Spleen (tissue), 11 donors: ENCODE data around the gene ACOT2. TPM values are rescaled to one million over a fixed set of nuclear protein-coding genes. Genes with fewer than 3 reads are reported as not detected.
"Not testable (repeated sequence)": the region's sequence is repeated elsewhere in the genome, so short reads cannot be mapped to it uniquely, and the experiment has no call there.

ENCODE experiments used
- DNase-seq: peaks from one replicate; pipeline ENCODE4 v3.0.0-alpha.2; 2020
- H3K27ac ChIP-seq, 8 donors: fragments of 200-600 bp; sonication (generic) in 7 of 8; 1 replicate in 4 of 8; 2 replicates in 4 of 8; pipeline versions ENCODE4 v1.5.0 to v1.8.0; 2016 to 2021; ENCODE audit warnings: inconsistent platforms in 4 of 8, mild to moderate bottlenecking in 4 of 8, moderate library complexity in 1 of 8
- H3K27me3 ChIP-seq, 7 donors: fragments of 200-600 bp; sonication (generic) in 6 of 7; replicated peaks in 1 of 7; 1 replicate in 4 of 7; 2 replicates in 3 of 7; pipeline versions ENCODE4 v1.5.0 to v1.8.0; 2016 to 2021; ENCODE audit warnings: inconsistent platforms in 3 of 7, mild to moderate bottlenecking in 1 of 7
- H3K36me3 ChIP-seq, 6 donors: fragments of 200-600 bp; sonication (generic) in 5 of 6; 1 replicate in 4 of 6; 2 replicates in 2 of 6; pipeline versions ENCODE4 v1.5.0 to v1.8.0; 2016 to 2021; ENCODE audit warnings: inconsistent platforms in 2 of 6
- H3K4me1 ChIP-seq, 6 donors: fragments of 200-600 bp; sonication (generic) in 5 of 6; 1 replicate in 3 of 6; 2 replicates in 3 of 6; pipeline versions ENCODE4 v1.5.0 to v1.8.0; 2016 to 2021; ENCODE audit warnings: inconsistent platforms in 3 of 6
- H3K4me3 ChIP-seq, 8 donors: fragments of 200-600 bp; sonication (generic) in 7 of 8; 1 replicate in 4 of 8; 2 replicates in 4 of 8; pipeline versions ENCODE4 v1.5.0 to v1.8.0; 2016 to 2021; ENCODE audit warnings: inconsistent platforms in 4 of 8, mild to moderate bottlenecking in 4 of 8, moderate library complexity in 2 of 8
- H3K9me3 ChIP-seq, 8 donors: fragments of 200-600 bp; sonication (generic) in 7 of 8; 1 replicate in 4 of 8; 2 replicates in 4 of 8; pipeline versions ENCODE4 v1.5.0 to v1.8.0; 2016 to 2021; ENCODE audit warnings: inconsistent platforms in 4 of 8
- POLR2A ChIP-seq, 3 donors: fragments of 450-650 bp; IDR thresholded peaks; one replicate each; pipeline ENCODE4 v1.5.1; 2017; ENCODE audit warnings: antibody characterized with exemption in 3 of 3, mild to moderate bottlenecking in 1 of 3
- POLR2AphosphoS5 ChIP-seq, 3 donors: sonication (generic); formaldehyde crosslinking; IDR thresholded peaks; one replicate each; pipeline ENCODE4 v1.5.1; 2017; ENCODE audit warnings: antibody characterized with exemption in 3 of 3
- WGBS, 5 donors: extraction: QIAGEN DNeasy Blood & Tissue Kit in 3 of 5; methylation state at CpG; one replicate each; pipeline versions ENCODE4 v1.1.5 to v1.1.7; 2013 to 2018; 5-methylcytosine and 5-hydroxymethylcytosine counted together
- intact Hi-C: fragments of 100-400 bp; cut with DNase I; formaldehyde crosslinking; loops from one replicate; pipeline ENCODE4 v1.15.0; 2023; ENCODE audit warnings: low total_unique reads
- polyA plus RNA-seq, 3 donors: library from polyadenylated mRNA; stranded (reverse); fragments of 200-250 nt; gene quantifications; one replicate each; pipeline ENCODE4 v1.2.1, GENCODE V29; 2013
- total RNA-seq, 7 donors: library from RNA; depleted of rRNA in 3 of 7; stranded (reverse); fragments of >200 nt in 3 of 7; fragmentation: NEBNext Ultra II Directional in 4 of 7; extraction: Animal tissue kit (Norgen Biotek cat#: 25700) in 4 of 7; gene quantifications; one replicate each; pipeline versions ENCODE4 v1.1.0 to v1.2.1, GENCODE V29; 2016 to 2021
- TF ChIP-seq, protein P1 (sequence below), 11 experiments: fragments of 200-600 bp in 7 of 11; fragments of 450-650 bp in 4 of 11; sonication (generic) in 4 of 11; IDR thresholded peaks in 8 of 11; conservative IDR thresholded peaks in 3 of 11; 1 replicate in 7 of 11; 2 replicates in 4 of 11; pipeline versions ENCODE4 v1.4.0 to v1.8.0; 2016 to 2021; ENCODE audit warnings: antibody characterized with exemption in 11 of 11, inconsistent platforms in 4 of 11, mild to moderate bottlenecking in 1 of 11
- donor health status: healthy with polysubstance abuse.
- donor health status: DM: no; HTN: no; CAD: no; lungs with moderate emphysema.
- donor health status: DM: no; HTN: no; CAD: no.
- donor health status: Bipolar disorder and iron deficiency.
- donor health status: healthy.
- donor health status: DM: no; HTN: no; CAD: no.
- donor health status: DM: yes; HTN: yes; CAD: no.

ACOT2 gene
- total and polyA plus RNA-seq, 10 donors, result 7.3 to 27.6 (median 15.8) TPM

DNA sequence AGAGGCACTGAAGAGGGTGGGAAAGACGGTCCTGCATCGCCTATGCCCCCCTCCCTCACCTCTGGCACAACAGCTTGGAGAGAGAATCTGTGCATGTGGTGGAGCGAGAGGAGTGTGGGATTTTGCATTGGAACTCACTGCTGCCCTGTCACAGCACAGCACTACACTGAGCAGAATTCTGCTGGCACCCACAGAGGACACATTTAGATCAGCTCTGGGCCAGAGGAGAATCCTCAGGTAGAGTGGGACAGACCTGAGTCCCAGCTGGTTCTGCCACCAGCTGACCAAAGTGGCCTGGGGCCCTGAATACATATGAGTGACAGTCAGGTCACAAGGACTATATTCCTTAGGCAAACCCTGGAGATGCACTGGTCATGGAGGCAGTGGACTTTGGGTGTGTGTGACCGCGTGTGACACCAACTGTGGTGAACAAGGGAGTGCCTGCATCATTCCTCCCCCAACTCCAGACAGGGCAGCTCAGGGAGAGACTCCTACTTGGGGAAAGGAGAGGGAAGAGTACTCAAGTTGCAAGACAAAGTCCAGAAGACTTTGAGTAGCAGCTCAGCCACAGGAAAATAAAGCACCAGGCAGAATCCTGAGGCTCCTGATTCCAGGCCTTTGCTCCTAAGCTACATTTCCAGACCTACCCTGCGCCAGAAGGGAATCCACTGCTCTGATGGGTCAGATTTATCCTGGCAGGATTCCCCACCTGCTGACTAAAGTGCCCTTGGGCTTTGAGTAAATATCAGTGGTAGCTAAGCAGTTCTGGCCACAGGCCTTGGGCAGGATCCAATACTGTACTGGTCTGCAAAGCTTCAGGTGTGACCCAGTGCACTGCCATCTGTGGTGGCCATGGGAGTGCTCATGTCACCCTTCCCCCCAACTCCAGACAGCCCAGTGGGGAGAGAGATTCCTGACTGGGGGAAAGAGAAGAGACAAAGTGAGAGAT lies 42.7 kb upstream of the ACOT2 start:
- no peak for DNase-seq
- no peaks in the 10 kb centered on the region for H3K4me1 ChIP-seq
- H3K36me3 ChIP-seq, result peaks cover 0 to 8% (median 0%) of the 10 kb centered on the region in 6 donors
- no peak overlapping the region for H3K4me3 ChIP-seq
- WGBS, 5 donors, result 82 to 96% (median 91%) methylated on average over 6 of the region's 6 CpGs
- intact Hi-C loops, result no loop called here
- no peak overlapping the region for H3K27ac ChIP-seq
- H3K9me3 ChIP-seq, result peaks cover 0 to 4% (median 0%) of the 10 kb centered on the region in 8 donors
- no peaks in the 10 kb centered on the region for H3K27me3 ChIP-seq
- TF ChIP-seq, protein P1, sequence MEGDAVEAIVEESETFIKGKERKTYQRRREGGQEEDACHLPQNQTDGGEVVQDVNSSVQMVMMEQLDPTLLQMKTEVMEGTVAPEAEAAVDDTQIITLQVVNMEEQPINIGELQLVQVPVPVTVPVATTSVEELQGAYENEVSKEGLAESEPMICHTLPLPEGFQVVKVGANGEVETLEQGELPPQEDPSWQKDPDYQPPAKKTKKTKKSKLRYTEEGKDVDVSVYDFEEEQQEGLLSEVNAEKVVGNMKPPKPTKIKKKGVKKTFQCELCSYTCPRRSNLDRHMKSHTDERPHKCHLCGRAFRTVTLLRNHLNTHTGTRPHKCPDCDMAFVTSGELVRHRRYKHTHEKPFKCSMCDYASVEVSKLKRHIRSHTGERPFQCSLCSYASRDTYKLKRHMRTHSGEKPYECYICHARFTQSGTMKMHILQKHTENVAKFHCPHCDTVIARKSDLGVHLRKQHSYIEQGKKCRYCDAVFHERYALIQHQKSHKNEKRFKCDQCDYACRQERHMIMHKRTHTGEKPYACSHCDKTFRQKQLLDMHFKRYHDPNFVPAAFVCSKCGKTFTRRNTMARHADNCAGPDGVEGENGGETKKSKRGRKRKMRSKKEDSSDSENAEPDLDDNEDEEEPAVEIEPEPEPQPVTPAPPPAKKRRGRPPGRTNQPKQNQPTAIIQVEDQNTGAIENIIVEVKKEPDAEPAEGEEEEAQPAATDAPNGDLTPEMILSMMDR (IDR thresholded peaks at IDR 0.05 in 8 of 11, conservative IDR thresholded peaks at IDR 0.05 in 3 of 11), result no peak
- no peak for TF ChIP-seq POLR2AphosphoS5 (IDR thresholded peaks at IDR 0.05)
- no peak for TF ChIP-seq POLR2A (IDR thresholded peaks at IDR 0.05)

DNA sequence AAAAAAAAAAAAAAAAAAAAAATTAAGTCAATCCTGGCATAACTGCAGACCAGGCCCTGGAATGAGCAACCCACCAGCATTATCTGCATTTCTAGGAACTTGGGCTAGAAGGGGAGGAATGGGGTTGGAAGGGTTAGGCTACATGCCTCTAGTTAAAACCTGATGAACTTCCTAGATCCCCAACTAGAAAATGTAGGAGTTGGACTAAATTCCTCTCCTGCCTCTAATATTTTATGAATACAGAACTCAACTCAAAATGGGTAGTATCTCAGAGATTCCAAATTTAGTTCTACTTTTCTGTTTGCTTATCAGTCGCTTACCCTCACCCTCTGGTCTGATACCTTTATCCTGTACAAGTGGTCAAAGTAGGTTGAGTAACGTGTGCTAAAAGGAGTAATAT lies 39.7 kb upstream of the ACOT2 start:
- H3K4me3 ChIP-seq, intact Hi-C loops, H3K36me3 ChIP-seq, H3K9me3 ChIP-seq, H3K27me3 ChIP-seq, H3K4me1 ChIP-seq, DNase-seq, H3K27ac ChIP-seq: not testable (repeated sequence)
- 73 to 91% (median 86%) methylated on average over 2 of the region's 2 CpGs for WGBS, 5 donors

DNA sequence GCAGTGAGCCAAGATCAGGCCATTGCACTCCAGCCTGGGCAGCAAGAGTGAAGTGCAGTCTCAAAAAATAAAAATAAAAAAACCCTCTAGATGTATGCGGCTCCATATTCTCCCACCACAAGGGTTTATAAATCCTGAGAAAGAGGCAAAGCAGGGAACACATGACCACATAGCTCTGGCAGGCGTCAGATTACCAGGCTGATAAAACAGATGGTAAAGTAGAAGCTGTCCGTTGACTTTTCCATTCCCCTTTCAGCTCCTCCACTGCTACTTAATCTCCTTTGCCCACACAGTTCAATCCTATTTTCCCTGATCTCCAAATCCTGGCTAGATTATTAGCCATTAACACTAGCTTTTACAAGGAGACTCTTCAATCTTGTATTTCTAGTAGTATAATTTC lies 37.0 kb upstream of the ACOT2 start:
- 69 to 92% (median 78%) methylated on average over 3 of the region's 3 CpGs; no CpG with 5 or more reads in 2 of the 5 donors for WGBS, 5 donors

DNA sequence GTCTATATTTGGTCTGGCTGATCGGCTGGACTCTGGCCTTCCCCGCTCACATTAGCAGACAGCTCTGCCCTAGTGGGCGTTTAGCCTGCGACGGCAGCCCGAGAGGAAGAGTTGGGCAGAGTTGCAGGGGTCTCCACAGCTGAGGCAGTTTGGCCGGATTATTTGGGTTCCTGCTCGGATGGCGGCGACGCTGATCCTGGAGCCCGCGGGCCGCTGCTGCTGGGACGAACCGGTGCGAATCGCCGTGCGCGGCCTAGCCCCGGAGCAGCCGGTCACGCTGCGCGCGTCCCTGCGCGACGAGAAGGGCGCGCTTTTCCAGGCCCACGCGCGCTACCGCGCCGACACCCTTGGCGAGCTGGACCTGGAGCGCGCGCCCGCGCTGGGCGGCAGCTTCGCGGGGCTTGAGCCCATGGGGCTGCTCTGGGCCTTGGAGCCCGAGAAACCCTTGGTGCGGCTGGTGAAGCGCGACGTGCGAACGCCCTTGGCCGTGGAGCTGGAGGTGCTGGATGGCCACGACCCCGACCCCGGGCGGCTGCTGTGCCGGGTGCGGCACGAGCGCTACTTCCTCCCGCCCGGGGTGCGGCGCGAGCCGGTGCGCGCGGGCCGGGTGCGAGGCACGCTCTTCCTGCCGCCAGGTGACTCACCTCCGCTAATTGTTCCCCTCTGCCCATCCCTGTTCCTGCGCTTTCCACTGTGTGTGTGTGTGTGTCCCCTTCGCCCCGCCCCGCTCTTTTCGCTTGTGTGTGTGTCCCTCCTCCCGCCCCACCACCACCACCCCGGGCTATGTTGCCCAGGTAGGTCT lies 31.6 kb upstream of the ACOT2 start:
- WGBS, 5 donors, result 0 to 4% (median 1%) methylated on average over 2 to 84 of the region's 84 CpGs; no CpG with 5 or more reads in 2 of the 5 donors
- Histone ChIP-seq H3K4me3 (peak overlapping the region in 6 of 8 donors; percentile 23 to 64 (median 37)), H3K27ac (peak overlapping the region in 5 of 8 donors; percentile 18 to 72 (median 36)), H3K27me3 (peaks cover 0 to 13% (median 0%) of the 10 kb centered on the region in 7 donors), H3K4me1 (peaks cover 0 to 23% (median 0%) of the 10 kb centered on the region in 6 donors)
- H3K9me3 ChIP-seq, intact Hi-C loops, H3K36me3 ChIP-seq, DNase-seq: not testable (repeated sequence)

More for the DNA sequence above, 37.0 kb upstream of the ACOT2 start:
- DNase-seq, H3K4me1 ChIP-seq, H3K27me3 ChIP-seq, H3K27ac ChIP-seq, H3K4me3 ChIP-seq, H3K9me3 ChIP-seq, intact Hi-C loops, H3K36me3 ChIP-seq: not testable (repeated sequence)

DNA sequence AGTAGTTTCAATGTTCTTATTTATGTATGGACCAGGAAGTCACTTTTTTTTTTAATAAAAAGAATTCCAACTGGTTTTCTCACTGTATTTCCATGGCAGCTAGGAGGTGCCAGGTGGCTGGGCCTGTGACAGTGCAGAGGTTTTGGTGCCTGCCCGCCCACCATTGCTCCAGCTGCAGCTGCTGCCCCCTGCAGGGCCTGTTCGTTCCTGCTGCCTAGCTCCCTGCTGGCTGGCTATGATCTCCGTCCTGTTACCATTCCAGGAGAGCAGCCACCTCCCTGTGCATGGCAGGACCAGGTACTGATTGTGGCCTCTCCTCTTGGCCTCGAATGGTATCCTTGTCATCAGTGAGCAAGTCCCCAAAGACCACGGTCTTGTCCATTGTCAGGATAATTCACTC lies 30.0 kb upstream of the ACOT2 start:
- H3K27ac ChIP-seq, H3K9me3 ChIP-seq, H3K36me3 ChIP-seq, intact Hi-C loops, H3K4me3 ChIP-seq, DNase-seq: not testable (repeated sequence)
- TF ChIP-seq, protein P1 (IDR thresholded peaks at IDR 0.05 in 8 of 11, conservative IDR thresholded peaks at IDR 0.05 in 3 of 11), result peak in 7 of 11 experiments; percentile 12 to 87 (median 50)
- Histone ChIP-seq H3K4me1 (peaks cover 0 to 23% (median 0%) of the 10 kb centered on the region in 6 donors), H3K27me3 (peaks cover 0 to 13% (median 0%) of the 10 kb centered on the region in 7 donors)
- 14 to 31% (median 19%) methylated on average over 3 to 5 of the region's 5 CpGs; no CpG with 5 or more reads in 2 of the 5 donors for WGBS, 5 donors

DNA sequence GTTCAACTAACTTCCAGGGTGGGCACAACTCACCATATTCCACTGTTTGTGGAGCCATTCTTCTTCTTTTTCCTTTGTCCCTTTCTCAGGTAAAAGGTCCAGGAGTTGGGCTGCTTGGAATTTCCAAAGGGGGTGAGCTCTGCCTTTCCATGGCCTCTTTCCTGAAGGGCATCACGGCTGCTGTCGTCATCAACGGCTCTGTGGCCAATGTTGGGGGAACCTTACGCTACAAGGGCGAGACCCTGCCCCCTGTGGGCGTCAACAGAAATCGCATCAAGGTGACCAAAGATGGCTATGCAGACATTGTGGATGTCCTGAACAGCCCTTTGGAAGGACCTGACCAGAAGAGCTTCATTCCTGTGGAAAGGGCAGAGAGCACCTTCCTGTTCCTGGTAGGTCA lies 26.1 kb upstream of the ACOT2 start:
- H3K36me3 ChIP-seq, intact Hi-C loops, H3K4me3 ChIP-seq, H3K27me3 ChIP-seq, H3K27ac ChIP-seq, H3K9me3 ChIP-seq, DNase-seq: not testable (repeated sequence)
- 76 to 94% (median 77%) methylated on average over 5 to 7 of the region's 7 CpGs; no CpG with 5 or more reads in 2 of the 5 donors for WGBS, 5 donors
- peaks cover 0 to 10% (median 0%) of the 10 kb centered on the region in 6 donors for H3K4me1 ChIP-seq

DNA sequence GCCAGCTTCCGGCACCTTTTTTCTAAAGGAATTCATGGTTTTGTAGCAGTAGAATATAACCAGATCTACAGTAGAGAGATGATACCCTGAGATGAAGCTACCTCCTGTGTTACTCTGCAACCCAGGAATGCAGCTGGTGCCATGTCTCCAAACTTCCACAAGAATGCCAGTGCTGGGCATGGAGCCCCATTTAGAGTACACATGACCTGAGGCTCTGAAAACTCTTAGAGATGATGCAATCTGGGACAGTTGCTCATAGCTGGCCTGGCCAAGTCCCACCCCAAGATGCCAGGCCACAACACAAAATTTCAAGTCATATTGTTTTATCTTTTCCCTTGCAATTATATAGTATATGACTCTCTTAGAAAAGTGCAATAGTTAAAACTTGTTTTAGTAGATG lies 23.7 kb upstream of the ACOT2 start:
- H3K9me3 ChIP-seq, H3K36me3 ChIP-seq, H3K4me1 ChIP-seq, DNase-seq, intact Hi-C loops, H3K27ac ChIP-seq, H3K27me3 ChIP-seq, H3K4me3 ChIP-seq: not testable (repeated sequence)
- WGBS, 5 donors, result 89 to 100% methylated on average over 1 of the region's 1 CpG; no CpG with 5 or more reads in 3 of the 5 donors

DNA sequence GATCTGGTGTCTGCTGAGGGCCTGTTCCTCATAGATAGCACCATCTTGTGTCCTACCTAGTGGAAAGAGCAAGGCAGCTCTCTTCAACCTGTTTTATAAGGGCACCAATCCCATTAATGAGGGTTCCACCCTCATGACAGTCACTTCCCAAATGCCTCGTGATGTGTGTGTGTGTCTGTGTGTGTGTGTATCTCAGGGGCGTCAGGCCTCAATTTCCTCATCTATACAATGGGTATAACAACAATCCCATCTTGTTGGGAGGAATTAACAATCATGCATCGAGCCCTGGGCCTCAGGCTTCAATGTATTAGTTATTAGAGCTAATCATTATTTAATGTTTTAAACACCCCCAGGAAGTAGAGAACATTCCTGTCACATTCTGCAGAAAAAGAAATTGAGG lies 19.9 kb upstream of the ACOT2 start:
- H3K9me3 ChIP-seq, H3K27ac ChIP-seq, H3K4me3 ChIP-seq, H3K4me1 ChIP-seq, intact Hi-C loops, H3K27me3 ChIP-seq, H3K36me3 ChIP-seq, DNase-seq: not testable (repeated sequence)
- 89 to 100% (median 92%) methylated on average over 3 of the region's 3 CpGs; no CpG with 5 or more reads in 2 of the 5 donors for WGBS, 5 donors
